ENCODE data around the gene TRPM2. TPM values are rescaled to one million over a fixed set of nuclear protein-coding genes. Genes with fewer than 3 reads are reported as not detected.

The TRPM2 gene
- total and polyA plus RNA-seq, 2 experiments from 2014 or later, result not detected

DNA sequence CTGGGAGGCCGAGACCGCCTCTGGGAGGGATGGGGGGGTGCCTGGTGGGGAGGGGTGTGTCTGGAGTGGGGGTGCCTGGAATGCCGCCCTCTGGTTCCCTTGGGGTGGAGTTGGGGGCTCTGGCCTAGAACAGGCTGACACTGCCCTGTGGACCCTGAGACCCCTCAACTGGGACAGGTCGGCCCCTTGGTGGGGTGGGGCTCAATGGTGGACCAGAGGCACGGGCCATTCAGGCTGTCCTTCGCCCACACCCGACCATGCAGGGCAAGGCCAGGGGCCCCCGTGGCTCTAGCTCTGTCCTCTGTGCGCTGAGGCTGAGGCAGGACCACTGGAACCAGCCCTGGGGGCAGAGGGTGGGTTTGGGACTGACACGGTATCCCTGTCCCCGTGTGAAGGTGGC, 38.9 kb upstream of the TRPM2 start:
- Histone ChIP-seq H3K4me1 (ENCODE audit: low read depth) (peaks cover 4% of the 10 kb centered on the region), H3K9me3 (ENCODE audit: low read depth) (no peaks in the 10 kb centered on the region), H3K27me3 (no peaks in the 10 kb centered on the region), H3K27ac (no peak overlapping the region), H3K4me3 (no peak overlapping the region), H3K36me3 (peaks cover 20% of the 10 kb centered on the region)
- no peak for TF ChIP-seq CTCF (IDR thresholded peaks at IDR 0.05; ENCODE audit: low read depth, low read length)
- DNase-seq (ENCODE audit: low read depth in 1 of 2, low spot score in 1 of 2), result no peak

DNA sequence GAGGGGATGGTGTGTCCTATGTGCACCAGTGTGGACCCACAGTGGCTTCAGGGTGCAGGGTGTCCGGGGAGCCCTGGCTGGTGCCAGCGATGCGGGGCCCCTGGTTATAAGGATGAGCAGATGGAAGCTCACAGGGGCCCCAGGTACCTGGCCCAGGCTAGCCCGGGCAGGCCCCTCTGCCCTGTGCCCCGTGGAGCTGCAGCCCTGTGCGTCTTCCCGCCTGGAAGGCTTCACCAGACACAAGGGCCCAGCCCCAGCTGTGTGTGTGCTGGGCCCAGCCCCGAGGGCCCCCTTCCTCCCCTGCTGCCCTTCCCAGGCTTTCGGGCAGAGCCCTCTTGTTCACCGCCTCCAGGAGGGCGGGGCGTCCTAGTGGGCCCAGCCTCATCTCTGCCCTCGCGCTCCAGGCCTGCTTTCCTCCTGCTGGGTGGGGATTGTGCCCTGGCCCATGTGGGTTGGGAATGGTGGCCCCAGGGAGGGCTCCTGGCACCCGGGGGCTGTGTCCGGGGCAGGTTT, 37.7 kb upstream of the TRPM2 start:
- Histone ChIP-seq H3K27me3 (no peaks in the 10 kb centered on the region), H3K36me3 (peaks cover 25% of the 10 kb centered on the region), H3K27ac (no peak overlapping the region), H3K4me1 (ENCODE audit: low read depth) (peaks cover 4% of the 10 kb centered on the region), H3K9me3 (ENCODE audit: low read depth) (no peaks in the 10 kb centered on the region), H3K4me3 (no peak overlapping the region)
- no peak for DNase-seq (ENCODE audit: low read depth in 1 of 2, low spot score in 1 of 2)
- no peak for TF ChIP-seq CTCF (IDR thresholded peaks at IDR 0.05; ENCODE audit: low read depth, low read length)

DNA sequence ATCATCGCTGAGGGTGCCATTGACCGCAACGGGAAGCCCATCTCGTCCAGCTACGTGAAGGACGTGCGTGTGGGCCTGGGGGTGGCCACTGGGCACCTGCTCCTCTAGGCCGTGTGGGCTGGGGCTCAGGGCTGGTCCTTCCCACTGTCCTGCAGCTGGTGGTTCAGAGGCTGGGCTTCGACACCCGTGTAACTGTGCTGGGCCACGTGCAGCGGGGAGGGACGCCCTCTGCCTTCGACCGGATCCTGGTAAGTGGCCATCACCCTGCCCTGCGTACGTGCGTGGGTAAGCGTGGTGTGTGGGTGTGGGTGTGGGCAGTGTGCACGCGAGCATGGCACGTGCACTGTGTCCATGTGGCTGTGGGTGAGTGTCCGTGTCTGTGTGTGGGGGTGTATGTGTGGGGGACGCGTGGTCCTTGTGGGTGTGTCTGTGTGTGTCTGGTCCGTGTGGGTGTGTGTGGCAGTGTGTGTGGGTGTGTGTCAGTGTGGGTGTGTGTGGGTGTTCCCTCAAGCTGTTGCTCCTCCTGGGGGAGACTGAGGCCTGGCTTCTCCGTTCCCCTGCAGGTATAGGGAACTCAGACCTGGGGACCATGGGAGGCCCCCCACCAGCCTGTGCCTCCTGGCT, 37.0 kb upstream of the TRPM2 start:
- Histone ChIP-seq H3K9me3 (ENCODE audit: low read depth) (no peaks in the 10 kb centered on the region), H3K36me3 (peaks cover 22% of the 10 kb centered on the region), H3K27ac (peak overlapping the region; percentile 77), H3K27me3 (no peaks in the 10 kb centered on the region), H3K4me1 (ENCODE audit: low read depth) (peaks cover 4% of the 10 kb centered on the region), H3K4me3 (no peak overlapping the region)
- no peak for TF ChIP-seq CTCF (IDR thresholded peaks at IDR 0.05; ENCODE audit: low read depth, low read length)
- DNase-seq (ENCODE audit: low read depth in 1 of 2, low spot score in 1 of 2), result no peak

GRCh38 chr21:44317241-44317782, 36.1 kb upstream of the TRPM2 start:
- H3K36me3 ChIP-seq, result peaks cover 21% of the 10 kb centered on the region

DNA sequence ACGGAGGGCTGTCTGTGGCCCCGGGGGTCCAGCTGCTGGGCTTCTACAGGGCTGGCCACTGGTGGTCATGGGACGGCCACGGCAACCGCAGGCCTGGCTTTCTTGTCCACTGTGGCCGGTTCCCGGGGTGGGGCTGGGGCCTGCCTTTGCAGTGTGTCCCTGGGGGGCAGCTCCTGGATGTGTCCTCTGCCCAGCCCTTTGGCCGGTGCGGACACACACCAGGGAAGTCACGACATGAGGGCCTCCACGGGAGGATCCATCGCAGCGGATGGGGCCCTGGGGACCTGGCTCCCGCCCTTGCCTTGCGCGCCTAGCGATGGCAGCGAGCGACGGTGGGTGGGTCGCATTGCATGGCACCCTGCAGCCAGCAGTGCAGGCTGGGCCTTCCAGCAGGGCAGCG, 35.5 kb upstream of the TRPM2 start:
- no peak overlapping the region for H3K4me3 ChIP-seq
- H3K27ac ChIP-seq, result no peak overlapping the region
- TF ChIP-seq CTCF (IDR thresholded peaks at IDR 0.05; ENCODE audit: low read depth, low read length), result no peak
- peaks cover 21% of the 10 kb centered on the region for H3K36me3 ChIP-seq
- no peaks in the 10 kb centered on the region for H3K27me3 ChIP-seq
- H3K9me3 ChIP-seq (ENCODE audit: low read depth), result no peaks in the 10 kb centered on the region
- no peak for DNase-seq (ENCODE audit: low read depth in 1 of 2, low spot score in 1 of 2)
- H3K4me1 ChIP-seq (ENCODE audit: low read depth), result peaks cover 4% of the 10 kb centered on the region

More at GRCh38 chr21:44317241-44317782, 36.1 kb upstream of the TRPM2 start:
- Histone ChIP-seq H3K27ac (peak overlapping the region; percentile 77), H3K27me3 (no peaks in the 10 kb centered on the region), H3K4me1 (ENCODE audit: low read depth) (peaks cover 4% of the 10 kb centered on the region), H3K4me3 (no peak overlapping the region), H3K9me3 (ENCODE audit: low read depth) (no peaks in the 10 kb centered on the region)
- TF ChIP-seq CTCF (IDR thresholded peaks at IDR 0.05; ENCODE audit: low read depth, low read length), result no peak
- peak in 1 of 2 donors; percentile 71 for DNase-seq (ENCODE audit: low read depth in 1 of 2, low spot score in 1 of 2)
